Uterus (tissue), 2 donors: ENCODE measurements around the gene WWOX.

Experiments used
- POLR2A ChIP-seq, 2 donors: fragments of 450-650 bp; IDR thresholded peaks; one replicate each; pipeline ENCODE4 v1.6.1; 2016; ENCODE audit warnings: antibody characterized with exemption in 2 of 2, mild to moderate bottlenecking in 1 of 2, moderate library complexity in 1 of 2
- TF ChIP-seq, protein P1 (sequence below), 4 experiments: fragments of 200-600 bp in 2 of 4; fragments of 450-650 bp in 2 of 4; sonication (generic) in 2 of 4; IDR thresholded peaks; one replicate each; pipeline ENCODE4 v1.5.1; 2016 to 2019; ENCODE audit warnings: antibody characterized with exemption in 4 of 4, mild to moderate bottlenecking in 2 of 4, moderate library complexity in 1 of 4

DNA sequence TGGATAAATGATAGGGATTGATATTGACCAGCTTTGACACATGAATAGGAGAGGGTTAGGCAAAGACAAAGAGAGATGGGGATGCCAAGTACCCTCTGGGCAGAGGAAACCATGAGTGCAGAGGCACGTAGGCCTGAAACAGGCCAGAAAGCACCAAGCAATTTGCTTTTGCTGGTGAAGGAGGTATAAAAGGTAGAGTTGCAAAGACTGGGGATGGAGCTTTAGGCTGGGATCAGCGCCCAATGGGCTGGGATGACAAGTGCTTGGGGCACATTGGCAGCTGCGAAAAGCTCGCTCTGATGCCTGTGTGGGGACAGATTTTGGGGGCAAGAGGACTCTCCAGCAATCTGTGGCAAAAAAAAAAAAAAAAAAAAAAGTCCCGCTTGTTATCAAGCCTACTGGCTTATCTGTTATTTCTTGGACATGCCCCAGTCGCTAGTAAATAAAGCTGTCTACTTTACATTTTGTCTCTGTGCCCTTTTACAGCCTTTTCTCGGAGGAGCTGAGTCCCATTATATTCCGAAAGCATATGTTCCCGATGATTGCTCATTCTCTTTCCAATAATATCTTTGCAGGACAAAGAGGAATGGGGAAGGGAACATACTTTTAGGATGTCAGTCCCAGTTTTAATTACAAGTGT is 922.7 kb downstream of the WWOX start:
- TF ChIP-seq, protein P1, sequence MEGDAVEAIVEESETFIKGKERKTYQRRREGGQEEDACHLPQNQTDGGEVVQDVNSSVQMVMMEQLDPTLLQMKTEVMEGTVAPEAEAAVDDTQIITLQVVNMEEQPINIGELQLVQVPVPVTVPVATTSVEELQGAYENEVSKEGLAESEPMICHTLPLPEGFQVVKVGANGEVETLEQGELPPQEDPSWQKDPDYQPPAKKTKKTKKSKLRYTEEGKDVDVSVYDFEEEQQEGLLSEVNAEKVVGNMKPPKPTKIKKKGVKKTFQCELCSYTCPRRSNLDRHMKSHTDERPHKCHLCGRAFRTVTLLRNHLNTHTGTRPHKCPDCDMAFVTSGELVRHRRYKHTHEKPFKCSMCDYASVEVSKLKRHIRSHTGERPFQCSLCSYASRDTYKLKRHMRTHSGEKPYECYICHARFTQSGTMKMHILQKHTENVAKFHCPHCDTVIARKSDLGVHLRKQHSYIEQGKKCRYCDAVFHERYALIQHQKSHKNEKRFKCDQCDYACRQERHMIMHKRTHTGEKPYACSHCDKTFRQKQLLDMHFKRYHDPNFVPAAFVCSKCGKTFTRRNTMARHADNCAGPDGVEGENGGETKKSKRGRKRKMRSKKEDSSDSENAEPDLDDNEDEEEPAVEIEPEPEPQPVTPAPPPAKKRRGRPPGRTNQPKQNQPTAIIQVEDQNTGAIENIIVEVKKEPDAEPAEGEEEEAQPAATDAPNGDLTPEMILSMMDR (IDR thresholded peaks at IDR 0.05) = no peak
- no peak for TF ChIP-seq POLR2A (IDR thresholded peaks at IDR 0.05)
